HG03521 (cell line): ENCODE results near the gene RPS3.
"Not testable (repeated sequence)": the region's sequence is repeated elsewhere in the genome, so short reads cannot be mapped to it uniquely, and the experiment has no call there.

ENCODE experiments used
- ATAC-seq: cut with Tn5 transposase; IDR thresholded peaks from one replicate; pipeline ENCODE4 v1.9.1; 2021; ENCODE audit warnings: mild to moderate bottlenecking, moderate library complexity; ENCODE audit not compliant: unreplicated experiment

Gene RPS3

GRCh38 chr11:75399344-75400145 is at the start of gene RPS3:
RPS3 (plus strand) TSS chr11:75399518; CDS start chr11:75399548, 30 bp downstream.
- ATAC-seq = peak; percentile 85

DNA sequence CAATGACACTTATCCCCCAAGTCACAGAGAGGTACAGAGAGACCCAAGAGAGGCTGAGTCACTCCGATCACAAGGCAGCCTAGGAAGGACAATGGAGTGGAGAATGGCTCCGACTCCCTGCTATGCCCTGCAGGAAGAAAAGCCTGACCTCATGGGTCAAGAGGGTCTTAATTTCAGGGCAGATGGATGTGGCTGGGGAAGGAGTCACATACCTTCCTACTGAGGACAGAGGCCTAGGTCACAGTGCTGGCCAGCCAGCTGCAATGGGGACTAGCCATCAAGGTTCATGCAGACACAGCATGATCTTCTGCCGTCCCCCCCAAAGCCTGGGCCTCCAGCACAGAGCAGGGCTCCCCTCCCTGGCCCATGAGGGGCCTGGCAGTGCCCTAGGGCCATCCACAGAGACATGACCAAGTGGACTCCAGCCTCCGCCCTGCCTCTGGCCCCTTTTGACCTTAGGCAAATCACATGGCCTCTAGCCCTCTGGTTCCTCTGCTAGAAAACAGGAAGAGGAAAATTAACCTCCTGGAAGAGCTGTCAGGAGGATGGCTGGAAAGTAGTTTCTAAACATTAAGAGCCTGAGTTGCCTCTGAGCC is 49.7 kb upstream of the RPS3 start:
- ATAC-seq = no peak

DNA sequence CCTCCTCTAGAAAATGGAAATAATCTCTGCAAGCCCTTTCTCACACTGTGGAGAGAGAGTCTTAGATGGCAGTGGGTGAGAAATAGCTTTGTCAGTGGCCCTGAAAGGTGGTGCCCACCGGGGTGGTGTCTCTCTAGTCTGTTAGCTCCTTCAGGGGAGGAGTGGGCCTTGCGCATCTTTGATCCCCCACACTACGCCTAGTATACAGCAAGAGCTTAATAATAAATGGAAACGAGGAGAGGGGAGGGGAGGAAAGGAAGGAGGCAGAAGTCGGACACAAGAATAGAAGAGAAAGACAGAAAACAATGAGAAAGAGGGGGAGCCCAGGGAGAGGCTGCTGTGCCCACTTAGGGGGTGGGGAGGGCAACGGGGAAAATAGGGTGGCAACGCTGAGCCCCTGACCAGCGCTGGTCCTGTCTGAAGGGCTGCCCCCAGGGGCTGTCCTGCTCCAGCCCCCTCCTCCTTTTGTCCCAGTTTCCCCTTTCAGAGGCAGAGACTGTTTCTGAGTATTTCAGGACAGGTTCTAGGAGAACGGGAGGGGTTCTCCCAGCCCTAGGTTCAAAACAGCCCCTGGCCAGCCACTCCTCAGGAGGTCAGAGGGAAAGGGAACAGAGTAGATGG is 49.1 kb upstream of the RPS3 start:
- no peak for ATAC-seq

DNA sequence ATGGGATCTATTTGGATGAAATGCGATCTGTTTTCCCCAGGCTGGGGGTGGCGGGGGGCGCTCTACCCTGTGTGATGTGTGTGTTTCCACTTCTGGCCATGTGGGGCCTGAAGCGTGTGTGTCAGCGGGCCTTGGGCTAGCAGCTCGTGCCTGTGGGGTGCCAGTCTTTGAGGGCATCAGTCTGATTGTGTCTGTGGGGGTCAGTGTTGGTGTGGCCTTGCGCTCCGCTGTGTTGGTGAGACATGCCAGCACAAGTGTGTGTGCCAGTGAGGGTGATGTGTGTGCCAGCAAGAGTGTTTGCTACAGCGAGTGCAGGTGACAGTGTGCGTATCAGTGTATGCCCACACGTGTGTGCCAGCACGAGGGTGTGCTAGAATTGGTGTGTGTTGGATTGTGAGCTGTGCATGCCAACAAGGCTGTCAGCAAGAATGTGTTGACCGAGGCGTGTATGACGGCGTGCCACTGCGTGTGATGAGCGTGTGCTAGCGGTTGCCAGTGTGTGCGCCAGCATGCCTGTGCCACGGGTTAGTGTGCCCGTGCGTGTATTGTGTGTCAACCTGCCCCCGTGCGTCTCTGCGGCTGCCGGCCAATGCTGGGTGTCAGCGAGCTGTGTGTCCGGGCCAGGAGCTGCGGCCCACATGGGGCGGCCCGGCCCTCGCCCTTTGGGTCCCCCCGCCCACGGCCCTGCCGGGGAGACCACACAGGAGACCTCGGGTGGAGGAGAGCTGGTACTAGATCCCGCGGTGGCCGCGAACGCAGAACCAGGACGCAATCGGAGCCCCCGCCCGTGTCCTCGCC is 48.4 kb upstream of the RPS3 start:
- ATAC-seq = no peak

GRCh38 chr11:75351541-75351790 is 47.9 kb upstream of the RPS3 start, which contains the start of gene ARRB1:
ARRB1 (minus strand) TSS chr11:75351661; CDS start chr11:75351607, 54 bp downstream.
- no peak for ATAC-seq

- no peak for ATAC-seq
These were observed 47.3 kb upstream of the RPS3 start for GRCh38 chr11:75351791-75352587.

- no peak for ATAC-seq
These were observed 46.6 kb upstream of the RPS3 start for GRCh38 chr11:75352588-75353206.

- no peak for ATAC-seq
These were observed 44.3 kb upstream of the RPS3 start for GRCh38 chr11:75355051-75355450.

GRCh38 chr11:75356613-75357012 is 42.7 kb upstream of the RPS3 start:
- ATAC-seq = no peak

DNA sequence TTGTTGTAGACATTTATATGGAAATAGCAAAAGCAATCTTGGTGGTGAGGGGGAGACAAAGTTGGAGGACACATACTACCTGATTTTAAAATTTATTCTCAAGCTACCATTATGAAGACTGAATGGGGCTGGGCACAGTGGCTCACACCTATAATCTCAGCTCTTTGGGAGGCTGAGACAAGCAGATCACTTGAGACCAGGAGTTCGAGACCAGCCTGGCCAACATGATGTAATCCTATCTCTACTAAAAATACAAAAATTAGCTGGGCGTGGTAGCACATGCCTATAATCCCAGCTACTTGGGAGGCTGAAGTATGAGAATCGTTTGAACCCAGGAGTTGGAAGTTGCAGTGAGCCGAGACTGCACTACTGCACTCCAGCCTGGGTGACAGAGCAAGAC is 37.0 kb upstream of the RPS3 start:
- ATAC-seq = not testable (repeated sequence)

GRCh38 chr11:75365711-75366181 is 33.6 kb upstream of the RPS3 start:
- ATAC-seq = no peak

DNA sequence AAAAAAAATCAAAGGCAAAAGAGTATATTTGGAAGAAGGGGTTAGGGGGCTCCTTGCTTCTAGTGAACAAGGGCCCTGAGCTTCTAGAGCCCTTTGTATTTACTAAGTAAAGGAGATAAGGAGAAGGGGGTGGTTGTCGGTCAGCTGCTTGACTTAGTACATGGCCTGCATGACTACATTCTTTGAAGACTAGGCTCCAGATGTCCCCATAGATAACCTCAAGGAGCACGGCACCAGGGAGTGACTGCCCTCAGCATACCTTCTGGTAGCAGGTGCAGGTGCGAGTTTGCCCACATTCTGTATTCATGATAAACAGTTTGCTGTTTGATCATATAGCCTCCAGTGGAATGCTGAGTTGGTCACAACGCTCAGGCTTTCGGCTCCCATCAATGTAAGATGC is 32.5 kb upstream of the RPS3 start:
- not testable (repeated sequence) for ATAC-seq

DNA sequence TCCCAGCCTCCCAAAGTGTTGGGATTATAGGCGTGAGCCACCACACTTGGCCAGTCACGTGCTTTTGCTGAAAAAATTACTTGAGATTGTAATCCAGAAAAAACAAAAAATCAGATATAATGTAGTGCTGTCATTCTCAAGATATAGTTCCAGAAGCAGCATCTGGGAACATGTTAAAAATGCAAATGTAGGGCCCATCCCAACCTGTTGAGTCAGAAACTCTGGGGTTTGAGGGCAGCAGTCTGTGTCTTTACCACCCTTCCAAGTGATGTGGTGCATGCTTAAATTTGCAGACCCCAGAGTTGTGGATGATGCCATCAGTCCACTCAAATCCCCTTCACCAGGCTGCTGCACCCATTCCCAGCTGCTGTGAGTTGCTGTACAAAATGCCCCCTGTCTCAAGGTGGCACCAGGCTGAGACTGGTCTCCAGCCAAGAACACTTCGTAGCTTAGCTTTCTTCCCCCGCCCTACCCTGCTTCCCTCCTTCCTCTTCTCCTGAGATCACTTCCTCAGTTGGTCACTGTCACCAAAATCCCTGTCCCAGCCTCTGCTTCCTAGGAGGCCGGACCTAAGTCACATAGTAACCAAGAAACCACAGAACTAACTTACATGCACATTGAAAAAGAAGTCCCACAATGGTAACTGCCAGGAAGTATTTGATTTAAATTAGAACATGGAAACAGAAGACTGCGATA is 29.6 kb upstream of the RPS3 start:
- ATAC-seq = no peak

GRCh38 chr11:75371949-75372876 is 27.1 kb upstream of the RPS3 start:
- ATAC-seq = no peak

GRCh38 chr11:75373201-75373600 is 26.1 kb upstream of the RPS3 start:
- no peak for ATAC-seq

GRCh38 chr11:75374646-75375045 is 24.7 kb upstream of the RPS3 start:
- ATAC-seq = no peak

GRCh38 chr11:75375626-75376025 is 23.7 kb upstream of the RPS3 start:
- no peak for ATAC-seq

- ATAC-seq = no peak
These were observed 23.1 kb upstream of the RPS3 start for GRCh38 chr11:75376175-75376574.
